GM12873 (cell line): ENCODE results near the gene INTS11.
A peak's percentile ranks its signal among the peaks of the same experiment; 100 is the strongest.

ENCODE experiments used
- TF ChIP-seq, protein P1 (sequence below): IDR thresholded peaks from 2 replicates; pipeline ENCODE4 v1.5.1; 2012; ENCODE audit warnings: low read depth, mild to moderate bottlenecking, moderate library complexity, low read length, control low read depth; ENCODE audit not compliant: insufficient read depth; ENCODE audit errors: missing control alignments

The INTS11 gene

GRCh38 chr1:1290238-1290731 lies 34.2 kb downstream of the INTS11 start:
- TF ChIP-seq, protein P1, sequence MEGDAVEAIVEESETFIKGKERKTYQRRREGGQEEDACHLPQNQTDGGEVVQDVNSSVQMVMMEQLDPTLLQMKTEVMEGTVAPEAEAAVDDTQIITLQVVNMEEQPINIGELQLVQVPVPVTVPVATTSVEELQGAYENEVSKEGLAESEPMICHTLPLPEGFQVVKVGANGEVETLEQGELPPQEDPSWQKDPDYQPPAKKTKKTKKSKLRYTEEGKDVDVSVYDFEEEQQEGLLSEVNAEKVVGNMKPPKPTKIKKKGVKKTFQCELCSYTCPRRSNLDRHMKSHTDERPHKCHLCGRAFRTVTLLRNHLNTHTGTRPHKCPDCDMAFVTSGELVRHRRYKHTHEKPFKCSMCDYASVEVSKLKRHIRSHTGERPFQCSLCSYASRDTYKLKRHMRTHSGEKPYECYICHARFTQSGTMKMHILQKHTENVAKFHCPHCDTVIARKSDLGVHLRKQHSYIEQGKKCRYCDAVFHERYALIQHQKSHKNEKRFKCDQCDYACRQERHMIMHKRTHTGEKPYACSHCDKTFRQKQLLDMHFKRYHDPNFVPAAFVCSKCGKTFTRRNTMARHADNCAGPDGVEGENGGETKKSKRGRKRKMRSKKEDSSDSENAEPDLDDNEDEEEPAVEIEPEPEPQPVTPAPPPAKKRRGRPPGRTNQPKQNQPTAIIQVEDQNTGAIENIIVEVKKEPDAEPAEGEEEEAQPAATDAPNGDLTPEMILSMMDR: peak; percentile 64

- TF ChIP-seq, protein P1: no peak
Measured at GRCh38 chr1:1287288-1288110, 37.0 kb downstream of the INTS11 start.

DNA sequence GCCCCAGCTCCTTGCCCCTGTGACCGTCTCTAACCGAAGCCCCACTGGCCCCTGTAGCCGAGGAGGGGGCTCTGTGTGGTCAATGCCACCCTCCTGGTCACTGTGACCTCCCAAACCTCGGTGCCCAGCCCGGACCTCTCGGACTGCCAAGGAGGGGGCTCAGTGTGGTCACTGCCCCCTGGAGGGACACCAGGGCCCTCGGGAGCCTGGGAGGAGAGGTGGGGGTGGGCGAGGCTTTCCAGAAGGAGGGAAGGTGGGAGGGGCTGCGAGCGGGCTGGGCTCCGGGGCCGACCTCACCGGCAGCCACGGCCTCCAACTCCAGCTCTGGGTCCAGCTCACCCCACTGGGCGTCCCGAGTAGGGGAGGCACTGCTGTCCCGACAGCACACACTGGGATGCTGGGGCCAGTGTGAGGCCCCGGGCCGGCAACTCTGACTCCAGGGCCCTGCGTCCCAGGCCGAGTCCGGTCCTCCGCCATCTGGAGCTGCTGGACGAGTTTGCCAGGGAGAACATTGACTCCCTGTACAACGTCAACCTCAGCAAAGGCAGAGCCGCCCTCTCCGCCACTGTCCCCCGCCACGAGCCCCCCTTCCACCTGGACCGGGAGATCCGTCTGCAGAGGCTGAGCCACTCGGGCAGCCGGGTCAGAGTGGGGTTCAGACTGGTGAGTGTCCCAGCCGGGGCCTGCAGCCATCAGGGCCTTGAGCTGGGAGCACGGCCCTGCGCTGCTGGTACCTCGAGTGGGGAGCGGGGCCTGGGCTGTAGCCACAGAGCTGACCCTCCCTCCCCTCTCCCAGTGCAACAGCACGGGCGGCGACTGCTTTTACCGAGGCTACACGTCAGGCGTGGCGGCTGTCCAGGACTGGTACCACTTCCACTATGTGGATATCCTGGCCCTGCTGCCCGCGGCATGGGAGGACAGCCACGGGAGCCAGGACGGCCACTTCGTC lies 37.9 kb downstream of the INTS11 start:
- TF ChIP-seq, protein P1: no peak

DNA sequence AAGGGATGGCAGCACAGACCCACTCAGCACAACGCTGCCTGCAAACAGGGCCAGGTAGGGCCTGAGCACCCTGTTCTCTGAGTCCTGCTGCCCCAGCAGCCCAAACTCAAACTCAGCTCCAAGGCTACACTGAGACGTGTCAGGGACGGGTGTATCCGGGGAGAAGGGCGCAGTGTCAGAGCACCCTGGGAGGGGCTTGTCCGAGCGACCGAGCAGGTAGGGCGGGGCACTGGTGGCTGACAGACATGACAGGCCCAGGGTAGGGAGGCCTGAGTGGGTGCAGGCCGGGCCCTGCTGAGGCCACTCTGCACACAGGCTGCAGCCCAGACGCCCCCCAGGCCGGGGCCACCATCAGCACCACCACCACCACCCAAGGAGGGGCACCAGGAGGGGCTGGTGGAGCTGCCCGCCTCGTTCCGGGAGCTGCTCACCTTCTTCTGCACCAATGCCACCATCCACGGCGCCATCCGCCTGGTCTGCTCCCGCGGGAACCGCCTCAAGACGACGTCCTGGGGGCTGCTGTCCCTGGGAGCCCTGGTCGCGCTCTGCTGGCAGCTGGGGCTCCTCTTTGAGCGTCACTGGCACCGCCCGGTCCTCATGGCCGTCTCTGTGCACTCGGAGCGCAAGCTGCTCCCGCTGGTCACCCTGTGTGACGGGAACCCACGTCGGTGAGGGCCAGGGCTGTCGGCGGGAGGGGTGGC lies 38.7 kb downstream of the INTS11 start:
- TF ChIP-seq, protein P1: no peak

- TF ChIP-seq, protein P1: no peak
Measured at GRCh38 chr1:1285102-1285571, 39.3 kb downstream of the INTS11 start.

- TF ChIP-seq, protein P1: no peak
Measured at GRCh38 chr1:1284221-1285101, 40.0 kb downstream of the INTS11 start.
